Epithelial cell of esophagus (primary cell): Measurements from ENCODE around the gene CATSPERB.

Experiments used
- DNase-seq: peaks from one replicate; pipeline ENCODE4 v3.0.0; 2010; ENCODE audit warnings: low read depth
- H3K4me3 ChIP-seq: 2 replicates; pipeline ENCODE4 v1.5.1; 2011; ENCODE audit warnings: mild to moderate bottlenecking, low read length, control low read depth
- TF ChIP-seq, protein P1 (sequence below): IDR thresholded peaks from 2 replicates; pipeline ENCODE4 v1.5.1; 2011; ENCODE audit warnings: low read depth, mild to moderate bottlenecking, low read length, control low read depth, inconsistent platforms; ENCODE audit not compliant: insufficient read depth; ENCODE audit errors: missing control alignments

Gene CATSPERB, protein sequence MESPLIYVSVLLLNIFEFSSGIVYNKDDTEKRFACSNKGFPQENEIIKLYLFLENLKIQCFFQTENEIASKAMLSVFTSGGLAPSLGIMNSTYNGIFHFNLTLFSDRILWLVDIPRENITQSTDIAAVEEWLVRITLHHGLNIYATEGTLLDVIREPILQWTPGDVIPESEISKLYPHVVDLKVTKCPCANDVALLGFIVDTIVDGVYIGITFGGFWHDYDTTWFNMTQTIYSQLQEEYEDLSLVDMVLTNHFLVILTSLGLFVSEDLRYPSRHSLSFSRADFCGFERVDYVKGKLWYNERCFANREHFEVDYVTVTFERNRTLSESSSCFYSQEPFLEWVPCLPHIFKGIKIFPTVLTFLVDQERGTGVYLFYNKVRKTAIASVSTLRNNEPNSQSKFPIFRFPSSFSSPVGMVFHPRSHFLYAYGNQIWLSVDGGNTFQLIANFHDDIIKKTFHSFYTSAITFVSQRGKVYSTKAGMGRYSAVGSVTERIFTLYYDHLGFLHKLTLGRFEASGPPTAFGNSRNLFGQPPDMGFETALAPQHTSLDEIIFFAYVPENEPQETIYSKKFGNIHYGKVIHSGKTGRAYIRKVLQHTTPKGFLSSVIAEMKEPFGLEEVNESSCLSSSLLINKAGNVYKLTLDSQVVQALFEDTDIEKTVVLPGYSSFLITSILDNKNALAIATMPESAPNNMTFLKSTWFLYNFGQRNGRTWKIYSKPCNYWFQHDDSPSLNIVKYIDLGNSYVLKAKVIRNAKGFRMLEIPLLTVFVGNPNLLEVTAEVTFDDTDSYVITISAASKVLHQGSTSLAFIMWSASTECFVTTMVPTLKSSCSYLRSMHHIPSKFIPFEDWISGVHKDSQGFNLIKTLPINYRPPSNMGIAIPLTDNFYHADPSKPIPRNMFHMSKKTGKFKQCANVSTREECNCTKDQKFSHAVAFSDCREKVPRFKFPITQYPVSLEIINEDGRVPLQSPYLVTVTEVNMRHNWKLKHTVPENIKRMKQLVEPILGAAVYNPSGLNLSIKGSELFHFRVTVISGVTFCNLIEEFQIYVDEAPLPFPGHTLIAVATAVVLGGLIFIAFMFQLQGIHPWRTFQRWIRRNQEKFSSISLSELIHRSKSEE

DNA sequence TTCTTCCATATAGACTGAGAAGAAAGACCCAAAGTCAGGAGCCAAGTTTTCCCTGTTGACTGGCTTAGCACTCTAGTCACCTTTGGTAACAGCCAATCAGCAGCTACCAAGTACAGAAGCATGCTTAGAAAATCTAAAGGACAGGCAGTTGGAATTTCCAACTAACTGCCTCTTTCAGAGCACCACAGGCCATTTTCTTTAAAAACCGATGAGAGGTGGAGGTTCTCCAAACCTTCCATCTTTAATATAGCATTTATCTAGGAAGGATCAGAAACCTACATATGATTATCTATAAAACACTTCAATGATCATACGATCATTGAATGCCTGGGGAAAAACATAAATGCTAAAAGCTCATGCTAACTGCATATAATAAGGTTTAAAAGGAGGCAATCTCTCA is at the start of gene CATSPERB:
CATSPERB (minus strand) TSS at position 101 of the 400 bp plus-strand sequence. CDS start 2,607 bp downstream, outside the sequence.
- DNase-seq = no peak
- H3K4me3 ChIP-seq = no peak within 1 kb of the TSS
- TF ChIP-seq, protein P1, sequence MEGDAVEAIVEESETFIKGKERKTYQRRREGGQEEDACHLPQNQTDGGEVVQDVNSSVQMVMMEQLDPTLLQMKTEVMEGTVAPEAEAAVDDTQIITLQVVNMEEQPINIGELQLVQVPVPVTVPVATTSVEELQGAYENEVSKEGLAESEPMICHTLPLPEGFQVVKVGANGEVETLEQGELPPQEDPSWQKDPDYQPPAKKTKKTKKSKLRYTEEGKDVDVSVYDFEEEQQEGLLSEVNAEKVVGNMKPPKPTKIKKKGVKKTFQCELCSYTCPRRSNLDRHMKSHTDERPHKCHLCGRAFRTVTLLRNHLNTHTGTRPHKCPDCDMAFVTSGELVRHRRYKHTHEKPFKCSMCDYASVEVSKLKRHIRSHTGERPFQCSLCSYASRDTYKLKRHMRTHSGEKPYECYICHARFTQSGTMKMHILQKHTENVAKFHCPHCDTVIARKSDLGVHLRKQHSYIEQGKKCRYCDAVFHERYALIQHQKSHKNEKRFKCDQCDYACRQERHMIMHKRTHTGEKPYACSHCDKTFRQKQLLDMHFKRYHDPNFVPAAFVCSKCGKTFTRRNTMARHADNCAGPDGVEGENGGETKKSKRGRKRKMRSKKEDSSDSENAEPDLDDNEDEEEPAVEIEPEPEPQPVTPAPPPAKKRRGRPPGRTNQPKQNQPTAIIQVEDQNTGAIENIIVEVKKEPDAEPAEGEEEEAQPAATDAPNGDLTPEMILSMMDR = no peak

DNA sequence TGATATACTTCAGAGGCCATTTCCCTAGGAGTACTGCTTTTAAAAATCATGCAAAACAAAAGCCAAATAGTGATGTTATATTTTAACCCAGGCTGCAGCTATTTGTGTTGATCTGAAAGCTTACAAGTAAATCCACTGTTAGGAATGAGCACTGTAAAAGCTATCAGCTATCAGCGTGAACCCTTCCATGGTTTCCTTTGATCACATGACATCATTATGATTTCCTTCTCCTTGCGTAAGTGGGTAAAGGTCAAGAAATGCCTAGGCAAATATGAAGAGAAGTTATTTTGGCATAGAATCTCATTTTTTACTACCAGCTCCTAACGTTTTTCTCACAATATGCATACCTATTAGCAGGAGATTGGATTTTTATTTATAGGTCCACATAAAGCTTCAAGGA is 48.6 kb upstream of the CATSPERB start:
- no peak overlapping the region for H3K4me3 ChIP-seq
- TF ChIP-seq, protein P1 = no peak
- DNase-seq = no peak

DNA sequence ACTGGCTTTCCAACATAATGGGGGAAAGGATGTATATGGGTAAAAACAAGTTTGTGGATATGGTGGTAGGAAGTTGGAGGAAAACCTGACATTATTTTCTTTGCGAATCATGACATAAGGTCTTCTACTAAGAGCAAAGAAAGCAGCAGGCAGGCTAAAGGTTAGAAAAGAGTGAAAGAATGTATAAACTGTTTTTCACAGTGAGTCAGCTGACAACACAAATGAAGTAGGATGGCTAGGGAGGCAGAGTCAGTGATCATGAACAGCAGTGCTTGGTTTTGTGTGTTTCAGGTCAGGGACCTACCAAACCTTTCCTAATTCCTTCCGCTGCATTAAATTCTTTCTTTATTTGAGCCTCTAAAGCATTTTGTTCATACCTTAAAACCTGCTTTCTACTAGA is 46.3 kb upstream of the CATSPERB start:
- DNase-seq = no peak
- TF ChIP-seq, protein P1 = no peak
- H3K4me3 ChIP-seq = no peak overlapping the region

DNA sequence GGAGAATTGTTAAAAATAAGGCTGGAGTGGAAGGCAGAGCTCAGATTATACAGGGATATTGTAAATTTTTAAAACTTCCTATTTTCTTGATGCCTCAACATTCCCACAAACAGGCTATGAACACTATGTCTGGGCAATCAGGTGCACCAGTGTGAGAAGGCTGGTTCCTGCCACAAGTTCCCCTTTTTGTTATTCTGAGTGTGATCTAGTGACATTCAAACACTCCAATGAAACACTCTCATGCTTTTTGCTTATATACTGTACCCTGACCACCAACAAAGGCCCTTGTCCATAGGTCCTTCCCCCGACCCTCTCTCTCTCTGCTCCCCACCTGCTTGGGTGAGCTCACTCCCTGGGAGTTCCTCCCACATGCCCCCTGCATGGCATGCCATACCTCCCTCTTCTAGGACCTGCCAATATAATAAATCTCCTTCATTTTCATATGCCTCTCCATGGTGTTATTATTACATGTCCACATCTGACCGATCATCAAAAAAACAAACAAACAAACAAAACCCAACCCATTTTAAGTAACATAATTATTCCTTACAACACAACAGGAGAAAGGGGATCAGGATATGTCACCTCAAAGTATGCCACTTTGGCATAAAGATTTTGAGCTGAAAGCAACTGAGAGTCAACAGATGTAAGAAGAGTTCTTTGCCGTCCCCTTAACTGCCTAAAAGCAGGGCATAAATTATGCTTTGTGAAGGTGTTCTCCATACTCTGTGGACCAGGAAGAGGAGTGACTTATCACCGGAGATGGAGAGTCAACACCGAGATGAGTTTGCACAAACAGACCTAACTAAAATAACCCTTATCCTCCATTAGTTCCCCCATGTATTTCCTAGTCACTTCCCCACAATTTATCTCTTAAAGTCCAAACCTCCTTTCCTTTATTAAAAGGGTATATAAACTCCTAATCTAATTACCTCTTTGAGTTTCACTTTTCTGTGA is 42.5 kb upstream of the CATSPERB start:
- no peak overlapping the region for H3K4me3 ChIP-seq
- TF ChIP-seq, protein P1 = no peak
- no peak for DNase-seq

DNA sequence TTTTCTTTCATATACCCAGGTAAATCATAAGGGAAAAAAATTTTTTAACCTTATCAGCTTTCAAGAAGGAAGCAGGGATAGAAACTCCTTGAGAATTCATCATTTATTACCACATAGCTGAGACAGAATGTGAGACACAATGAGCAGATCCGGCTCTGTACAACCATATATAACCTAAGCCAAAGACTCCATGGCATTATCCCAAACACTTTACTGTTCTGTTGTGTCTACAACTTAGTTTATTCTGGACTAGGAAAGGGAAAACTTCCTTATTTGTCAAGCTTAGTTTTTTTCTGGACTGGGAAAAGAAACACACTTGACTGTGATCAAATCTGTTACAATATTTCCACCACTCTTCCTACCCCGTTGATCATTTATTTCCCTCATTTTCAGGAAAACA is 38.3 kb upstream of the CATSPERB start:
- TF ChIP-seq, protein P1 = no peak
- H3K4me3 ChIP-seq = no peak overlapping the region
- DNase-seq = no peak
